Sigmoid colon (tissue), 7 donors: Measurements from ENCODE around the gene COL4A2. TPM values are rescaled to one million over a fixed set of nuclear protein-coding genes. Genes with fewer than 3 reads are reported as not detected.

Source experiments
- DNase-seq: peaks from one replicate; pipeline ENCODE4 v3.0.0-alpha.2; 2019
- H3K27ac ChIP-seq, 4 donors: fragments of 200-600 bp; sonication (generic); one replicate each; pipeline ENCODE4 v1.5.1; 2016 to 2019; ENCODE audit warnings: mild to moderate bottlenecking in 1 of 4
- H3K27me3 ChIP-seq, 3 donors: fragments of 200-600 bp; sonication (generic); one replicate each; pipeline ENCODE4 v1.5.1; 2019; ENCODE audit warnings: mild to moderate bottlenecking in 1 of 3
- H3K36me3 ChIP-seq, 4 donors: fragments of 200-600 bp; sonication (generic); one replicate each; pipeline ENCODE4 v1.5.1; 2016 to 2019
- H3K4me1 ChIP-seq, 4 donors: fragments of 200-600 bp; sonication (generic); one replicate each; pipeline ENCODE4 v1.5.1; 2017 to 2019
- H3K4me3 ChIP-seq, 4 donors: fragments of 200-600 bp; sonication (generic); one replicate each; pipeline ENCODE4 v1.5.1; 2017 to 2019; ENCODE audit warnings: mild to moderate bottlenecking in 2 of 4, moderate library complexity in 1 of 4
- H3K9me3 ChIP-seq, 4 donors: fragments of 200-600 bp in 3 of 4; sonication (generic) in 3 of 4; one replicate each; pipeline versions ENCODE4 v1.5.1 to v1.6.1; 2013 to 2019
- EP300 ChIP-seq, 4 donors: sonication (generic); formaldehyde crosslinking; IDR thresholded peaks; one replicate each; pipeline ENCODE4 v1.6.1; 2017; ENCODE audit warnings: antibody characterized with exemption in 4 of 4
- POLR2A ChIP-seq, 2 donors: fragments of 450-650 bp; IDR thresholded peaks; one replicate each; pipeline ENCODE4 v1.6.1; 2016; ENCODE audit warnings: antibody characterized with exemption in 2 of 2, mild to moderate bottlenecking in 2 of 2, moderate library complexity in 2 of 2
- POLR2AphosphoS5 ChIP-seq, 4 donors: sonication (generic); formaldehyde crosslinking; IDR thresholded peaks; one replicate each; pipeline ENCODE4 v1.6.1; 2017; ENCODE audit warnings: antibody characterized with exemption in 4 of 4
- WGBS, 2 donors: extraction: QIAGEN DNeasy Blood & Tissue Kit; methylation state at CpG; one replicate each; pipeline ENCODE4 v1.1.7; 2013; 5-methylcytosine and 5-hydroxymethylcytosine counted together
- intact Hi-C: fragments of 100-400 bp; cut with DNase I; formaldehyde crosslinking; loops from one replicate; pipeline ENCODE4 v1.15.1; 2023
- polyA plus RNA-seq, 3 donors: library from polyadenylated mRNA; stranded (reverse); fragments of 200-250 nt; gene quantifications; one replicate each; pipeline ENCODE4 v1.2.3, GENCODE V29; 2013
- total RNA-seq, 4 donors: library from RNA; depleted of rRNA; stranded (reverse); fragments of >200 nt; gene quantifications; one replicate each; pipeline ENCODE4 v1.1.0, GENCODE V29; 2016
- TF ChIP-seq, protein P1 (sequence below), 4 experiments: fragments of 450-650 bp in 3 of 4; fragments of 200-600 bp in 1 of 4; IDR thresholded peaks; one replicate each; pipeline ENCODE4 v1.5.1; 2016 to 2019; ENCODE audit warnings: antibody characterized with exemption in 4 of 4, mild to moderate bottlenecking in 3 of 4, moderate library complexity in 2 of 4
- donor health status: healthy with polysubstance abuse.
- donor health status: Bipolar disorder and iron deficiency.
- donor health status: healthy.

The COL4A2 gene
- total and polyA plus RNA-seq, 7 donors: 24.0 to 1,039 (median 306) TPM

DNA sequence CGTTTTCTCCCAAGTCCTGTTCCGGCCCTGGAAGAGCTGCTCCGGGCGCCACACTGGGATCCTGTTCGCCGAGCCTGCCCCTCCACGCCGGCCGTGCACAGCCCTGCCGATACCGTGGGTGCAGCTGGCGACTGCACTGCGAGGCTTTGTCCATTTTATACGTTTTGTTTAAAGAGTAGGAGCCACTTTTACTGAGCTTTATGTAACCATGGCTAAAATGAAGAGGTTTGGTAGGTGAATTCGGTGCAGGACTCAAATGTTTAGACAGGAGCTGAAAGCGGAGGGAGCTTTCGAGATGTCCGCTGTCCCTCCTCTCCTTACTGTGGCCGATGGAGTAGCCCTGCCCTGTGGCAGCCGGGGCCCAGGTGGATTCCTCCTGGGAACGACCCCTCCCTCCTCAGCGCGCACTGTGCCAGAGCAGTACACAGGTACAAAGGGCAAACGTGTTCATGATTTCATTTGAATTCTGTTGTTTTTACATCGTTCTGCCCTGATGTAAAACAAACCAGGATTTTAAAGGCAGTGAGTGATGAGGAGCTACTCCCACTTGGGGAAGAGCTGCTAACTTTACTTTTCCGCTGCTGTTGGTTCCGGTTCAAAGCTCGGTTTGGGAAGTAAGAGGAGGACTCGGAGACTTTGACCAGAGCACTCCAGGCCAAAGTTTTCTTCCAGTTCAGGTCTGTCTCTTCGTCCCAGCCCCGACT is 1.7 kb downstream of the COL4A2 start:
- no peaks in the 10 kb centered on the region for H3K27me3 ChIP-seq

DNA sequence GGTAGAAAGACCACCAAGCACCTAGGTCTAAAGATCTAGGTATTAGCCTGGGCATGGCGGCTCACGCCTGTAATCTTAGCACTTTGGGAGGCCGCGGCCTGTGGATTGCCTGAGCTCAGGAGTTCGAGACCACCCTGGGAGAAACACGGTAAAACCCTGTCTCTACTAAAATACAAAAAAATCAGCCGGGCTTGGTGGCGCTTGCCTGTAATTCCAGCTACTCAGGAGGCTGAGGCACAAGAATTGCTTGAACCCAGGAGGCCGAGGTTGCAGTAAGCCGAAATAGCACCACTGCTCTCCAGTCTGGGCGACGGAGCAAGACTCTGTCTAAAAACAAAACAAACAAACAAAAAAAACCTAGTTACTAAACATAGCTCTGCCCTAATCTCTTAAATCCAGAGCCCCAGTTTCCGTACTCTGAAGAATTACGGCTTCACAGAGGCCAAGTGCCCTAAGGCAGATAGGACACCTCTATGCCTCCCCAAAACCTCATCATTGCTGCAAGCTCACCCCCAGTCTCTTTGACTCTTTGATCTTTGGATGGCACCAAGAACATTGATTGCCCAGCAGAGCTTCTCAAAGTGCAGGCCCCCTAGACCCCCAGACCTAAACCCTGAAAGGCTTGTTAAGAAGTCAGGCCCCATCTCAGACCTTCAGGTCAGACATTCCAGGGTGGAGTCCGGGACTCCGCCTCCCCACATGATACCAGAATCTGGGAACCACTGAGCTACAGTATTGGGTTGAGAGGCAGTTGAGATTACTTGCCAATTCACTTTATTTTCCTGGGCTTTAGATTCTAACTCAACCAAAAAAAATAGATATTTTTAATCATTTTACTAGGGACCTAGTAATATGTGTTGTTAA is 2.8 kb downstream of the COL4A2 start:
- Histone ChIP-seq H3K4me3 (peak overlapping the region; percentile 83 to 99 (median 95)), H3K4me1 (peaks cover 0 to 61% (median 58%) of the 10 kb centered on the region in 4 donors), H3K9me3 (no peaks in the 10 kb centered on the region), H3K27ac (peak overlapping the region; percentile 98 to 100 (median 99)), H3K27me3 (no peaks in the 10 kb centered on the region), H3K36me3 (peaks cover 0 to 9% (median 0%) of the 10 kb centered on the region in 4 donors)
- WGBS, 2 donors: 77 to 88% methylated on average over 16 of the region's 16 CpGs
- intact Hi-C loops: loop anchor here (2.0 to 5.0 kb wide), 3 partner anchors 73 to 87 kb away; no protein-coding TSS in a partner anchor
- peak in 2 of 4 donors; percentile 7 to 43 for TF ChIP-seq POLR2AphosphoS5 (IDR thresholded peaks at IDR 0.05)
- TF ChIP-seq, protein P1, sequence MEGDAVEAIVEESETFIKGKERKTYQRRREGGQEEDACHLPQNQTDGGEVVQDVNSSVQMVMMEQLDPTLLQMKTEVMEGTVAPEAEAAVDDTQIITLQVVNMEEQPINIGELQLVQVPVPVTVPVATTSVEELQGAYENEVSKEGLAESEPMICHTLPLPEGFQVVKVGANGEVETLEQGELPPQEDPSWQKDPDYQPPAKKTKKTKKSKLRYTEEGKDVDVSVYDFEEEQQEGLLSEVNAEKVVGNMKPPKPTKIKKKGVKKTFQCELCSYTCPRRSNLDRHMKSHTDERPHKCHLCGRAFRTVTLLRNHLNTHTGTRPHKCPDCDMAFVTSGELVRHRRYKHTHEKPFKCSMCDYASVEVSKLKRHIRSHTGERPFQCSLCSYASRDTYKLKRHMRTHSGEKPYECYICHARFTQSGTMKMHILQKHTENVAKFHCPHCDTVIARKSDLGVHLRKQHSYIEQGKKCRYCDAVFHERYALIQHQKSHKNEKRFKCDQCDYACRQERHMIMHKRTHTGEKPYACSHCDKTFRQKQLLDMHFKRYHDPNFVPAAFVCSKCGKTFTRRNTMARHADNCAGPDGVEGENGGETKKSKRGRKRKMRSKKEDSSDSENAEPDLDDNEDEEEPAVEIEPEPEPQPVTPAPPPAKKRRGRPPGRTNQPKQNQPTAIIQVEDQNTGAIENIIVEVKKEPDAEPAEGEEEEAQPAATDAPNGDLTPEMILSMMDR (IDR thresholded peaks at IDR 0.05): no peak
- DNase-seq: peak; percentile 66

More for the DNA sequence above, 1.7 kb downstream of the COL4A2 start:
- Histone ChIP-seq H3K27ac (peak overlapping the region; percentile 98 to 100 (median 99)), H3K4me1 (peaks cover 0 to 61% (median 58%) of the 10 kb centered on the region in 4 donors), H3K9me3 (no peaks in the 10 kb centered on the region), H3K4me3 (peak overlapping the region; percentile 83 to 99 (median 95)), H3K36me3 (peaks cover 0 to 5% (median 0%) of the 10 kb centered on the region in 4 donors)
- DNase-seq: peak; percentile 70
- 2 to 11% methylated on average over 31 of the region's 31 CpGs for WGBS, 2 donors
- intact Hi-C loops: loop anchor here (2.0 to 5.0 kb wide), 3 partner anchors 72 to 88 kb away; no protein-coding TSS in a partner anchor
- no peak for TF ChIP-seq POLR2A (IDR thresholded peaks at IDR 0.05)
- no peak for TF ChIP-seq EP300 (IDR thresholded peaks at IDR 0.05)
- TF ChIP-seq POLR2AphosphoS5 (IDR thresholded peaks at IDR 0.05): no peak
- TF ChIP-seq, protein P1 (IDR thresholded peaks at IDR 0.05): no peak

DNA sequence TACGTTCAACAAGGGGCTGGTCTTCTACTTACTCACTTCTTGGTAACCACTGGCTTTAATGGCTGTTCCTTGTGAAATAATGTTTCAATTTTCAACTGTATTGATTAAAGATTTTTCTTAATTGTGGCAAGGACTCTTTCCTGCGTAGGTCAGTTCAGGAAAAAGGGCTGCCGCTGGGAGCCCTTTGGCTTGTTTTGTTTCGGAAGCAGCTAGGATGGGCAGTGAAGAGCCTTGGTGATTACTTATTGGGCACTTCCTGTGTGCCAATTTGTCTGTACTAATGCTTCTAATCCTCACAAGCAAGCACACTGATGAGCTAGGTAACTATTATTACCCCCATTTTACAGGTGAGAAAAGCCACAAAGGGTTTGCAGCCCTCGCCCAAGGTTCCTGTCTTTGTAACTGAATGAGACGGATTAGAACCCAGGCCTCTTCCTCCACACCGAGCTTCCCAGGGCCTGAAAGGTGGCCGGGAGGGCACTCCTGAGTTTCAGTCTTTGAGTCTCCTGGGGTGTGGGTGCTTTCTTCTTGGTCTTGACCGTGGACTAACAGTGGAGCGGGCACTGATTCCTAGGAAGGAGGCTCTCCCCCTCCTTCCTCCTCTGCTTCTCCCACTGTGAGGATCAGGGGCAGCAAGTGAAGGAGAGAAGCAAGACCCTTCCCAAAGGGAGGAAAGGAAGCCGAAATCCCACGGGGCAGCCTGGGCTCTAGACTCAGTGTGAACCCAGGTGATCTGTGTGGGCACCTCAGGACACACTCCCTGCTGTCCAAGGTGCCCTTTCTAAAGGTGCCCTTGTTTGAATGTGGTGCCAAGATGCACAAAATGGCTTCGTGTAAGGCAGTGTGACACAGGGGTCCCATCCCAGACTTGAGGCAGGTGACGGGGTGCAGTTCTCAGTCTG is 3.7 kb downstream of the COL4A2 start:
- Histone ChIP-seq H3K9me3 (no peaks in the 10 kb centered on the region), H3K27ac (peak overlapping the region; percentile 98 to 100 (median 99)), H3K4me3 (peak overlapping the region; percentile 83 to 99 (median 95)), H3K36me3 (peaks cover 0 to 12% (median 0%) of the 10 kb centered on the region in 4 donors), H3K27me3 (no peaks in the 10 kb centered on the region), H3K4me1 (peaks cover 0 to 68% (median 63%) of the 10 kb centered on the region in 4 donors)
- peak; percentile 50 for DNase-seq
- intact Hi-C loops: no loop called here
- 78 to 86% methylated on average over 14 of the region's 14 CpGs for WGBS, 2 donors
- TF ChIP-seq POLR2A (IDR thresholded peaks at IDR 0.05) (no peak), POLR2AphosphoS5 (IDR thresholded peaks at IDR 0.05) (peak in 1 of 4 donors; percentile 22)

DNA sequence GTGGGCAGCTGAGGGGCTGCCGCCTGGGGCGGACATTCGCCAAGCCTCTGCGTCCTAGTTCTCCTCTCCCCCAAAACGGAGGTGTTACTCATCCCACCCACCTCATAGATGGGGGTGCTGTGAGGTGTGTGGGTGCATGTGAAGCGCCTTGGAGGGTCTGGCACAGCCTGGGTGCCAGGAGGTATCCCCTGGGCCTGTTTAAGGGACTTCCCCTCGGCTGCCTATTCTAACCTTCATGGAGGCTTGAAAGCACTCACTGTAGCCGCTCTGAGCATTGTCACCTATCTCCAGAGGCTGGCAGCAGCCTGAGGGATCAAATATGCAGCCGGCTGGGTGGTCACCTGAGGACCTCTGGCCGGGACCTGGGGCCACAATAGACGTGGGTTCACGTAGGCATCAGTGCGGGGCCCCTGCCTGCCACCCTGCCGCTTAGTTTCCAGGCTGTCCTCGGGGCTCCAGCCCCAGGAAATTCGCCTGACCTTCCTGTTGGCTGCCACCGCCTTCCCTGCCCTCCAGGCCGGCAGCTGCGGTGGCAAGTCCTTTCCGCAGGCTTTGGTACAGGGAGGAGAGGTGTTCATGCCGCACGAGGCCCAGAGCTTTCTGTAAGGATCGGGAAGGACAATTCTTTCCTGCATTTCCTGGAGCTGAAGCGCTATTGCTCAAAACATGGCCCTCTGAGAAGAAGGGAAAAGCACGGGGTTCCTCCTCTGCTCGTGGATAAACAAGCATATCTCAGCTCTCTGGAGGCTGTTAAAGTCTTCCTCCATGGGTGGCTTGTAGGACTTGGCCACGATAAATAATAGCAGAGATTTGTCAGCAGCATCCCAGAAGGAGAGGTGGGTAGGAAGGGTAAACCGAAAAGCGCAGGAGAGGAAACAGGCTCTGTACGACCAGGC is 4.6 kb downstream of the COL4A2 start:
- Histone ChIP-seq H3K36me3 (peaks cover 0 to 15% (median 4%) of the 10 kb centered on the region in 4 donors), H3K4me1 (peaks cover 0 to 76% (median 71%) of the 10 kb centered on the region in 4 donors), H3K27ac (peak overlapping the region; percentile 98 to 100 (median 99)), H3K9me3 (no peaks in the 10 kb centered on the region), H3K27me3 (no peaks in the 10 kb centered on the region), H3K4me3 (peak overlapping the region; percentile 11 to 99 (median 90))
- TF ChIP-seq POLR2A (IDR thresholded peaks at IDR 0.05): no peak
- TF ChIP-seq, protein P1 (IDR thresholded peaks at IDR 0.05): no peak
- peak; percentile 11 to 58 (median 32) for TF ChIP-seq POLR2AphosphoS5 (IDR thresholded peaks at IDR 0.05)
- TF ChIP-seq EP300 (IDR thresholded peaks at IDR 0.05): peak in 1 of 4 donors; percentile 13
- peak; percentile 61 for DNase-seq
- 52 to 82% methylated on average over 30 of the region's 30 CpGs for WGBS, 2 donors
- intact Hi-C loops: loop anchor here (2.0 kb wide), 1 partner anchor 27 kb away; no protein-coding TSS in a partner anchor
